Bronchial epithelial cell (primary cell): ENCODE data around the gene GTF3C6. TPM values are rescaled to one million over a fixed set of nuclear protein-coding genes. Genes with fewer than 3 reads are reported as not detected.
A peak's percentile ranks its signal among the peaks of the same experiment; 100 is the strongest.

Source experiments
- DNase-seq: peaks from one replicate; pipeline ENCODE4 v3.0.0-alpha.2; 2010; ENCODE audit warnings: low read depth
- FAIRE-seq: peaks from 2 replicates; lab custom pipeline; 2011; peaks lifted over from hg19 to GRCh38; lab: Jason Lieb, UNC
- H3K27me3 ChIP-seq: 2 replicates; pipeline ENCODE4 v1.5.1; 2011; ENCODE audit warnings: low read length; ENCODE audit not compliant: control insufficient read depth, insufficient read depth
- H3K36me3 ChIP-seq: 2 replicates; pipeline ENCODE4 v1.5.1; 2011; ENCODE audit warnings: low read length; ENCODE audit not compliant: control insufficient read depth, insufficient read depth
- H3K4me3 ChIP-seq: 2 replicates; pipeline ENCODE4 v1.5.1; 2011; ENCODE audit warnings: mild to moderate bottlenecking, low read depth, low read length, control low read depth
- CTCF ChIP-seq: IDR thresholded peaks from 2 replicates; pipeline ENCODE4 v1.5.1; 2011; ENCODE audit warnings: mild to moderate bottlenecking, moderate library complexity, low read length, control low read depth, inconsistent platforms; ENCODE audit not compliant: insufficient read depth, severe bottlenecking
- total RNA-seq: library from RNA; depleted of rRNA; stranded (reverse); fragments of >200 nt; gene quantifications from 2 replicates; pipeline ENCODE4 v1.2.1, GENCODE V29; 2014

Gene GTF3C6
- total RNA-seq, 1 donor from 2014 or later, result 38.7 TPM

GRCh38 chr6:110938171-110938570, 20.3 kb upstream of the GTF3C6 start:
- no peak overlapping the region for H3K4me3 ChIP-seq
- DNase-seq (peak; percentile 63), FAIRE-seq (no peak)
- H3K36me3 ChIP-seq, result no peaks in the 10 kb centered on the region
- TF ChIP-seq CTCF, result no peak
- H3K27me3 ChIP-seq, result no peaks in the 10 kb centered on the region

DNA sequence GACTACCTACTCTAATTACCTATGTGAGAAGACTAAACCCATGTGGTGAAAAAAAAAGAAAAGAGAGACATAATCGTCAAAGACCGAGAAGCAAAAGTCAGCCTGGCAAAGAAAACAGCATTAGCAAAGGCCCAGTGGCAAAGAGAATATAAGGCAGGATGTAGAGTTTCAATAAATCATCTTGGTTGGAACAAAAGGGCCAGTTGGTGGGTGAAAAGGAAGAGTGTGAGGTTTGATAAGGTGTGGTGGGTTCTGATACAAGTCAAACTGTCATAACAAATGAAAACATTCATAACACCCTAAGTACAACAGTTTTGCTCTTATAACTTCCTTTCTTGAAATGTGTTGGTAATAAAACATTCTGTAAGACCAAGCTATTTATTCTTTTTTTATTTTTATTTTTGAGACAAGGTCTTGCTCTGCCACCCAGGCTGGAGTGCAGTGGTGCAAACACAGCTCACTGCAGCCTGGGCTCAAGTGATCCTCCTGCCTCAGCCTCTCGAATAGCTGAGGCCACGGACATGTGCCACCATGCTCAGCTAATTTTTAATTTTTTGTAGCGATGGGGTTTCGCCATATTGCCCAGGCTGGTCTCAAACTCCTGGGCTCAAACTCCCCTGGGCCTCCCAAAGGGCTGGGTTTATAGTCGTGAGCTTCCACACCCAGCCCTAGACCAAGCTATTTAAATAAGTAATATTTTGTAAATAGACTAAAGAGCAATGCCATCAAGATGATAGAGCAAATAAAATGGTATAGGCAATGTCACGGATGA, 18.9 kb upstream of the GTF3C6 start:
- no peak overlapping the region for H3K4me3 ChIP-seq
- DNase-seq (no peak), FAIRE-seq (no peak)
- H3K36me3 ChIP-seq, result no peaks in the 10 kb centered on the region
- no peaks in the 10 kb centered on the region for H3K27me3 ChIP-seq
- no peak for TF ChIP-seq CTCF

DNA sequence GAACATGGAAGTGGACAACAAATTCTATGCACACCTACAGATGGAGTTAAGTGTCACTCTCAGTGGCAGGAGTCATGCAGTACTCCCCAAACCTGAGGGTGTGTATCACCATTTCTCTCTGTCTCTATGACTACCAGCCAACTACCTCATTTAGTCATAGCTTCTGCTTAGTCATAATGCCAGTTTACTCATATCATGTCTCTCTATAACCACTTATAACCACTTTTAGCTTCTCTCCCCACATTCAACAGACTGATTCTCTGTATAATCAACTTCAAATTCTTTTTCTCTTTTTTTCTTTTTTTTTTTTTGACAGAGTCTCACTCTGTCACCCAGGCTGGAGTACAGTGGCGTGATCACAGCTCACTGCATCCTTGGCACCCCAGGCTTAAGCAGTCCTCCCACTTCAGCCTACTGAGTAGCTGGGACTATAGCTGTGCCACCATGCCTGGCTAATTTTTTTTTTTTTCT, 13.8 kb upstream of the GTF3C6 start:
- DNase-seq (peak; percentile 99), FAIRE-seq (no peak)
- TF ChIP-seq CTCF, result no peak
- Histone ChIP-seq H3K36me3 (no peaks in the 10 kb centered on the region), H3K27me3 (no peaks in the 10 kb centered on the region), H3K4me3 (no peak overlapping the region)

- no peaks in the 10 kb centered on the region for H3K27me3 ChIP-seq
- DNase-seq (peak; percentile 90), FAIRE-seq (no peak)
- no peak for TF ChIP-seq CTCF
- no peaks in the 10 kb centered on the region for H3K36me3 ChIP-seq
- H3K4me3 ChIP-seq, result no peak overlapping the region
These were observed 12.0 kb upstream of the GTF3C6 start for GRCh38 chr6:110946498-110946897.

- TF ChIP-seq CTCF, result no peak
- DNase-seq, result peak; percentile 29
- Histone ChIP-seq H3K36me3 (no peaks in the 10 kb centered on the region), H3K27me3 (no peaks in the 10 kb centered on the region), H3K4me3 (no peak overlapping the region)
- FAIRE-seq, result no peak
These were observed 8.7 kb upstream of the GTF3C6 start for GRCh38 chr6:110949679-110950285.

GRCh38 chr6:110950440-110950839, 8.1 kb upstream of the GTF3C6 start:
- no peaks in the 10 kb centered on the region for H3K27me3 ChIP-seq
- FAIRE-seq, result no peak
- H3K4me3 ChIP-seq, result no peak overlapping the region
- no peak for TF ChIP-seq CTCF
- DNase-seq, result no peak
- H3K36me3 ChIP-seq, result no peaks in the 10 kb centered on the region
